Measurements from ENCODE around the gene GPC3. TPM values are rescaled to one million over a fixed set of nuclear protein-coding genes. Genes with fewer than 3 reads are reported as not detected.

GPC3 gene
- total RNA-seq, 2 experiments from 2014 or later: 0.25 to 0.59 TPM

DNA sequence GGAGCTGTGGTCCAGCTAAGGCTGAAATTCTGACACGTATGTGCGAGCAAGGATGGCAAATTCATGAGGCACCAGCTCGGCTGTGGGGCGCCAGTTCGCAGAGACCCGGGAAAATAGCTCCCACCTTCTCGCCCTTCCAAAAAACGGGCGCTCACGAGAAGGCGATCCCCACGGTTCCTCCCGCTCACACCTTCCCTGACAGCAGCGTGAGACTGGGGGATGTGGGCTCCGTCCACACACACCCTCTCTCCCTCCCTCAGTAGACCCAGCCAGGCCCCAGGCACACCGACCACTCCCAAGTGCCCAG lies 584 bp downstream of the GPC3 start:
- TF ChIP-seq CTCF (IDR thresholded peaks at IDR 0.05): no peak
- ChIA-PET CTCF (no interaction called here), POLR2A (no interaction called here)
- H3K4me1 ChIP-seq (ENCODE audit: insufficient read depth, low read length): peaks cover 21% of the 10 kb centered on the region
- intact Hi-C loops (cut with DNase I, micrococcal nuclease): no loop called here
- H3K9me3 ChIP-seq (ENCODE audit: control insufficient read depth in 1 of 2, insufficient read depth in 1 of 2, low read length in 2 of 2): no peaks in the 10 kb centered on the region
- peak overlapping the region; percentile 40 for H3K4me3 ChIP-seq (ENCODE audit: low read length)
- ATAC-seq (ENCODE audit: poor library complexity) (no peak), DNase-seq (peak in 1 of 14 experiments; percentile 2)
- no peak overlapping the region for H3K27ac ChIP-seq (ENCODE audit: low read depth in 1 of 2, low read length in 2 of 2)
- H3K27ac Mint-ChIP-seq: no peak overlapping the region
- H3K4me3 Mint-ChIP-seq: peak overlapping the region; percentile 79
- peaks cover 21% of the 10 kb centered on the region for H3K27me3 Mint-ChIP-seq
- peaks cover 12 to 20% of the 10 kb centered on the region in 2 experiments for H3K27me3 ChIP-seq (ENCODE audit: control insufficient read depth in 1 of 2, insufficient read depth in 2 of 2, low read length in 2 of 2)
- no peaks in the 10 kb centered on the region for H3K9me3 Mint-ChIP-seq
- H3K4me1 Mint-ChIP-seq (ENCODE audit: low read depth): peaks cover 5% of the 10 kb centered on the region
- H3K36me3 ChIP-seq (ENCODE audit: insufficient read depth, low read length): no peaks in the 10 kb centered on the region
- no peaks in the 10 kb centered on the region for H3K36me3 Mint-ChIP-seq (ENCODE audit: low read depth)

GRCh38 chrX:133983974-133984845 lies 1.2 kb downstream of the GPC3 start:
- Histone ChIP-seq H3K27me3 (ENCODE audit: control insufficient read depth in 1 of 2, insufficient read depth in 2 of 2, low read length in 2 of 2) (peaks cover 12 to 20% of the 10 kb centered on the region in 2 experiments), H3K27ac (ENCODE audit: low read depth in 1 of 2, low read length in 2 of 2) (no peak overlapping the region), H3K4me3 (ENCODE audit: low read length) (no peak overlapping the region), H3K4me1 (ENCODE audit: insufficient read depth, low read length) (peaks cover 21% of the 10 kb centered on the region), H3K9me3 (ENCODE audit: control insufficient read depth in 1 of 2, insufficient read depth in 1 of 2, low read length in 2 of 2) (no peaks in the 10 kb centered on the region), H3K36me3 (ENCODE audit: insufficient read depth, low read length) (no peaks in the 10 kb centered on the region)
- DNase-seq (peak in 2 of 14 experiments; percentile 1 to 6), ATAC-seq (ENCODE audit: poor library complexity) (no peak)
- H3K27ac Mint-ChIP-seq: no peak overlapping the region
- no peak for TF ChIP-seq CTCF (IDR thresholded peaks at IDR 0.05)
- H3K4me3 Mint-ChIP-seq: peak overlapping the region; percentile 79
- no peaks in the 10 kb centered on the region for H3K36me3 Mint-ChIP-seq (ENCODE audit: low read depth)
- CTCF ChIA-PET: no interaction called here
- POLR2A ChIA-PET: no interaction called here
- H3K27me3 Mint-ChIP-seq: peaks cover 21% of the 10 kb centered on the region
- intact Hi-C loops (cut with DNase I, micrococcal nuclease): no loop called here
- H3K4me1 Mint-ChIP-seq (ENCODE audit: low read depth): peaks cover 5% of the 10 kb centered on the region
- H3K9me3 Mint-ChIP-seq: no peaks in the 10 kb centered on the region

- ATAC-seq (ENCODE audit: poor library complexity): no peak
- H3K4me3 Mint-ChIP-seq: peak overlapping the region; percentile 76
- H3K36me3 ChIP-seq (ENCODE audit: insufficient read depth, low read length): no peaks in the 10 kb centered on the region
- no peak for DNase-seq
- CTCF ChIA-PET: no interaction called here
- H3K4me1 ChIP-seq (ENCODE audit: insufficient read depth, low read length): peaks cover 21% of the 10 kb centered on the region
- TF ChIP-seq CTCF (IDR thresholded peaks at IDR 0.05): no peak
- peaks cover 5% of the 10 kb centered on the region for H3K4me1 Mint-ChIP-seq (ENCODE audit: low read depth)
- intact Hi-C loops (cut with DNase I, micrococcal nuclease): no loop called here
- no peak overlapping the region for H3K27ac Mint-ChIP-seq
- H3K4me3 ChIP-seq (ENCODE audit: low read length): no peak overlapping the region
- H3K9me3 ChIP-seq (ENCODE audit: control insufficient read depth in 1 of 2, insufficient read depth in 1 of 2, low read length in 2 of 2): no peaks in the 10 kb centered on the region
- no peaks in the 10 kb centered on the region for H3K9me3 Mint-ChIP-seq
- no peak overlapping the region for H3K27ac ChIP-seq (ENCODE audit: low read depth in 1 of 2, low read length in 2 of 2)
- H3K27me3 Mint-ChIP-seq: peaks cover 21% of the 10 kb centered on the region
- peaks cover 12 to 20% of the 10 kb centered on the region in 2 experiments for H3K27me3 ChIP-seq (ENCODE audit: control insufficient read depth in 1 of 2, insufficient read depth in 2 of 2, low read length in 2 of 2)
- POLR2A ChIA-PET: no interaction called here
- no peaks in the 10 kb centered on the region for H3K36me3 Mint-ChIP-seq (ENCODE audit: low read depth)
These were observed 2.0 kb downstream of the GPC3 start for GRCh38 chrX:133983256-133983973.

All from CD4-positive, alpha-beta T cell (primary cell).